Hepatocyte (in vitro differentiated cells): ENCODE results near the gene SYT10. TPM values are rescaled to one million over a fixed set of nuclear protein-coding genes. Genes with fewer than 3 reads are reported as not detected.

Source experiments
- DNase-seq: peaks from one replicate; pipeline ENCODE4 v3.0.0-alpha.2; 2016; ENCODE audit warnings: low spot score
- H2AFZ ChIP-seq: fragments of 200-600 bp; sonication (generic); 2 replicates; pipeline ENCODE4 v1.6.0; 2016; ENCODE audit warnings: antibody characterized with exemption, mild to moderate bottlenecking
- H3K27ac ChIP-seq: fragments of 200-600 bp; sonication (generic); 2 replicates; pipeline ENCODE4 v1.5.1; 2016; ENCODE audit warnings: mild to moderate bottlenecking
- H3K27me3 ChIP-seq: fragments of 200-600 bp; sonication (generic); 2 replicates; pipeline ENCODE4 v1.6.1; 2016
- H3K36me3 ChIP-seq: fragments of 200-600 bp; sonication (generic); replicated peaks from 2 replicates; pipeline ENCODE4 v1.5.1; 2016; ENCODE audit warnings: low read depth; ENCODE audit not compliant: insufficient read depth
- H3K4me1 ChIP-seq: fragments of 200-600 bp; sonication (generic); 2 replicates; pipeline ENCODE4 v1.5.1; 2016; ENCODE audit warnings: mild to moderate bottlenecking, moderate library complexity; ENCODE audit not compliant: insufficient read depth
- H3K4me2 ChIP-seq: fragments of 200-600 bp; sonication (generic); 2 replicates; pipeline ENCODE4 v1.6.0; 2016
- H3K4me3 ChIP-seq: fragments of 200-600 bp; sonication (generic); 2 replicates; pipeline ENCODE4 v1.5.1; 2016; ENCODE audit warnings: mild to moderate bottlenecking
- H3K79me2 ChIP-seq: fragments of 200-600 bp; sonication (generic); 2 replicates; pipeline ENCODE4 v1.6.0; 2017; ENCODE audit warnings: mild to moderate bottlenecking
- H3K9me2 ChIP-seq: fragments of 200-600 bp; sonication (generic); replicated peaks from 2 replicates; pipeline ENCODE4 v1.6.0; 2017; ENCODE audit warnings: mild to moderate bottlenecking; ENCODE audit not compliant: insufficient read depth
- H3K9me3 ChIP-seq: fragments of 200-600 bp; sonication (generic); 2 replicates; pipeline ENCODE4 v1.5.1; 2016; ENCODE audit warnings: low read depth, mild to moderate bottlenecking
- H4K20me1 ChIP-seq: fragments of 200-600 bp; sonication (generic); 2 replicates; pipeline ENCODE4 v1.6.0; 2016; ENCODE audit warnings: mild to moderate bottlenecking; ENCODE audit not compliant: insufficient read depth, poor library complexity, severe bottlenecking
- EZH2 ChIP-seq: fragments of 200-600 bp; sonication (generic); IDR thresholded peaks from 2 replicates; pipeline ENCODE4 v1.6.1; 2016; ENCODE audit warnings: antibody characterized with exemption, mild to moderate bottlenecking, borderline replicate concordance
- EZH2phosphoT487 ChIP-seq: fragments of 200-600 bp; sonication (generic); IDR thresholded peaks from one replicate; pipeline ENCODE4 v1.6.1; 2018; ENCODE audit warnings: antibody characterized with exemption, mild to moderate bottlenecking, low read depth, moderate library complexity; ENCODE audit not compliant: unreplicated experiment, severe bottlenecking
- WGBS: methylation state at CpG from one replicate; pipeline ENCODE4 v1.1.6; 2016; ENCODE audit warnings: low lambda C conversion rate; ENCODE audit errors: missing lambda C conversion rate; 5-methylcytosine and 5-hydroxymethylcytosine counted together
- polyA plus RNA-seq: library from polyadenylated mRNA; unstranded; fragments of >200 nt; fragmentation: Nextera tagmentation; extraction: Ambion mirVana; gene quantifications from 2 replicates; pipeline ENCODE4 v1.2.1, GENCODE V29; 2016
- total RNA-seq: library from RNA; depleted of rRNA; stranded (reverse); fragments of >200 nt; gene quantifications from 2 replicates; pipeline ENCODE4 v1.2.3, GENCODE V29; 2014
- TF ChIP-seq, protein P1 (sequence below): fragments of 200-600 bp; sonication (generic); IDR thresholded peaks from 2 replicates; pipeline ENCODE4 v1.5.1; 2016; ENCODE audit warnings: antibody characterized with exemption, mild to moderate bottlenecking; ENCODE audit not compliant: poor library complexity

The SYT10 gene
- total and polyA plus RNA-seq, 2 experiments from 2014 or later, result 1.7 to 2.5 TPM

- peak; percentile 21 for DNase-seq
- H2AFZ ChIP-seq, result no peak overlapping the region
- no peaks in the 10 kb centered on the region for H3K9me2 ChIP-seq
- H3K4me1 ChIP-seq, result no peaks in the 10 kb centered on the region
- H4K20me1 ChIP-seq, result no peaks in the 10 kb centered on the region
- no peak overlapping the region for H3K27ac ChIP-seq
- H3K79me2 ChIP-seq, result no peaks in the 10 kb centered on the region
- TF ChIP-seq EZH2phosphoT487 (no peak), EZH2 (no peak)
- TF ChIP-seq, protein P1, sequence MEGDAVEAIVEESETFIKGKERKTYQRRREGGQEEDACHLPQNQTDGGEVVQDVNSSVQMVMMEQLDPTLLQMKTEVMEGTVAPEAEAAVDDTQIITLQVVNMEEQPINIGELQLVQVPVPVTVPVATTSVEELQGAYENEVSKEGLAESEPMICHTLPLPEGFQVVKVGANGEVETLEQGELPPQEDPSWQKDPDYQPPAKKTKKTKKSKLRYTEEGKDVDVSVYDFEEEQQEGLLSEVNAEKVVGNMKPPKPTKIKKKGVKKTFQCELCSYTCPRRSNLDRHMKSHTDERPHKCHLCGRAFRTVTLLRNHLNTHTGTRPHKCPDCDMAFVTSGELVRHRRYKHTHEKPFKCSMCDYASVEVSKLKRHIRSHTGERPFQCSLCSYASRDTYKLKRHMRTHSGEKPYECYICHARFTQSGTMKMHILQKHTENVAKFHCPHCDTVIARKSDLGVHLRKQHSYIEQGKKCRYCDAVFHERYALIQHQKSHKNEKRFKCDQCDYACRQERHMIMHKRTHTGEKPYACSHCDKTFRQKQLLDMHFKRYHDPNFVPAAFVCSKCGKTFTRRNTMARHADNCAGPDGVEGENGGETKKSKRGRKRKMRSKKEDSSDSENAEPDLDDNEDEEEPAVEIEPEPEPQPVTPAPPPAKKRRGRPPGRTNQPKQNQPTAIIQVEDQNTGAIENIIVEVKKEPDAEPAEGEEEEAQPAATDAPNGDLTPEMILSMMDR, result no peak
- no peaks in the 10 kb centered on the region for H3K9me3 ChIP-seq
- H3K4me2 ChIP-seq, result no peak overlapping the region
- WGBS, result 55% methylated on average over 2 of the region's 2 CpGs
- H3K4me3 ChIP-seq, result no peak overlapping the region
- no peaks in the 10 kb centered on the region for H3K27me3 ChIP-seq
- no peaks in the 10 kb centered on the region for H3K36me3 ChIP-seq
These were observed 108.7 kb downstream of the SYT10 start for GRCh38 chr12:33330940-33331339.
